HG03159 (cell line): ENCODE data around the gene RNF4.
"Not testable (repeated sequence)": the region's sequence is repeated elsewhere in the genome, so short reads cannot be mapped to it uniquely, and the experiment has no call there.

Experiments used
- ATAC-seq: cut with Tn5 transposase; IDR thresholded peaks from one replicate; pipeline ENCODE4 v1.9.1; 2021; ENCODE audit warnings: mild to moderate bottlenecking, moderate library complexity; ENCODE audit not compliant: unreplicated experiment

RNF4 gene

DNA sequence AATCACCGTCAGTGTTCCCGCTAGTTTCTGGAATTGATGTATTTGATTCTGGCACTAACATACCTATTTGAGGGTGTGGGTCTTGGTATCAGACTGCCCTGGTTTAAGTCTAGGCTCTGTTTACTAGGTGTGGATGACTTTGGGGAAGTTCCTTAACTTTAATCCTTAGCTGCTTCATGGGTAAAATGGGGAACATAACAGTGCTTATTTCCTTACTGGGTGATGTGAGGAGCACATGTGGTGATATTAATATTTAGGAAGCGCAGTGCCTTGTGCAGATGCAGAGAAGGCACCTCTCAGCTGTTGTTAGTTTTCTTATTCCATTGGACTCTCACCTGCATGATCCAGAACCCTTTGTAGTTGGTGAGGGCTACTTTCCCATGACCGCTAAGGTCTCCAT lies 17.1 kb downstream of the RNF4 start:
- ATAC-seq, result no peak

DNA sequence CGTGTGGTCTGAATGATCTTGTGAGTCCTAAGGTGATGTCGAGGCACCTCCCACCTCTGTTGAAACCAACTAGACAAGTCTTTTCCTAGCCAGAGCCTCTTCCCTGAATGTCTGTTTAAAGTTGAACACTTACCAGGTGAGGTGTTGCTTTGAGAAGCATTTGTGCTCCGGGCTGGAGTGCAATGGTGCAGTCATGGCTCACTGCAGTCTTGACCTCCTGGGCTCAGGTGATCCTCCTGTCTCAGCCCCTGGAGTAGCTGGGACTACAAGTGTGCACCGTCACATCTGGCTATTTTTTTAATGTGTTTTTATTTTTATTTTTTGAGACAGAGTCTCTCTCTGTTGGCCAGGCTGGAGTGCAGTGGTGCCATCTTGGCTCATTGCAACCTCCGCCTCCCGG lies 18.1 kb downstream of the RNF4 start:
- ATAC-seq, result no peak

DNA sequence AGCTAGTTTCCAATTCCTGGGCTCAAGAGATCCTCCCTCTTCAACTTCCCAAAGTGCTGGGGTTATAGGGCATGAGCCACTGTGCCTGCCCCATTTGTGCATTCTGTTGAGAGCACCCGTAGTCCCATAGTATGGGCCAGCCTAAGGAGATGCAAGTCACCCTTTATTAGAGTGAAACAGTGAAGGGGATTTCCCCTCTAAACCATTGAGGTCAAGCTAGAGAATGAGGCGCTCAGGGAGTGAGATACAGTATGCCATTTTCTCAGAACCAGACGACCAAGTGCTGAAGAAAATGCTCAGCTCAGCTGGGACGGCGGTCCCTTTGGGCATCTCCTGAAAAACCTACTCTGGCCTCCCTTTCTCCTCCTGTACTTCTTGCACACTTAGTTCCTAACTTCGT lies 18.7 kb downstream of the RNF4 start:
- no peak for ATAC-seq

DNA sequence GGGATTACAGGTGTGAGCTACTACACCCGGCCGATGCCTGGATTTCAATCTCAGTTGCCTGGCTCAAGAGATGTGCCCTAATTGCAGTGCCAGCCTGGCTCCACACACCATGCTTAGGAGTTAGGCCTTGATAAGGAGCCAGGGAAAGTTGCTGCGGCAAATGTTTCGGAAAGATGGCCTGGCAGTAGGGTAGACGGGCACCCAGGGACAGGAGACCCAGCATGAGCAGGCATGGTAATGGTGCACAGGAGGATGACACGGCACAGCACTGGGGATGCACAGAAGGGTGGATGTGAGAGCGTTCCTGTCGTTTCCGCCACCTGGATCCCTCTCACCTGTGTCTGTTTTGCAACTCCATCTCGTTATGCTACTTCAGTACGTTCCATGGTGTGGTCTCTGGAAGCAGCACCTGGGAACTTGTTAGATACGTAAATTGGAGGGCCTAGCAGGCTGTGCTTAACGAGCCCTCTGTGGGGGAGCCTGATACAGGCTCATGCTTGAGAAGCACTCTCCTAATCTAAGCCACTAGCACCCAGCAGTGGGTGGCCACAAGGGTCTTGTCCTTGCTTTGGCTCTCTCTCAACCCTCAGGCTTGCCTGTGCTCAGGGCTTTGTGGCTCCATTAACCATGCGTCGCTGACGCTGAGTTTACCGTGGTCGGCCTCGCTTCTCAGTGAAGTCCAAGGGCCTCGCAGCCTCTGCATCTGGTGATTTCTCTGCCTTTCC lies 20.3 kb downstream of the RNF4 start:
- no peak for ATAC-seq

DNA sequence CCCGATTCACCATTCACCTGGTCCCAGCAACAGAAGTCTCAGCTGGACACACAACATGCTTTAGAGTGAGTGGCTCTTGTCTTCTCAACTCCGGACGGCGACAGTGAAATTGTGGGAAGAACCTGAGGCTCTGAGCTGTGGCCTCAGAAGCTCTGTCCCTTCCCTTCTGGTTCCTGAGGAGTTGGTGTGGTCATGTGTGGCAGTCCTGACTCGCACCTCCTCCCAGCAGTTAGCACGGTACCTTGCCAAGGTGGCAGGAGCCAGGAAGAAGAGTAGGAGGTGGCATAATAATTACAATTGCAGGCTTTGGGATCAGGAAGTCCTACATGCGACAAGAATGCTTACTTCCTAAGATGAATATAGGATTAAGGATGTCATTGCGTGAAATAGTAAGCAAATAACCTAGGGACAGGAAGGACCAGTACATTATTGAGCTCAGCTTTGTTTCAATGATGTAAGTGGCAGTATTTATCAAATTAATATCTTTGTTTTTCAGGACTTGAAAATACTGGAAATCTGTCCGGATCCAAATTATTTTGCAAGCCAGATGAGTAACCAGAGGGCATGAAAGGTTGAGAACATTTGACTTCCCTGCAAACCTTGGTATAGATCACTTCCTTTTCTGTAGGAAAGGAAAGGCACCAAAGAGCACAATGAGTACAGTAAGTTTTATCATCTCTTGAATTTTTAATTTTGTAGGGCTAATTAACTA lies 21.1 kb downstream of the RNF4 start:
- ATAC-seq, result no peak

DNA sequence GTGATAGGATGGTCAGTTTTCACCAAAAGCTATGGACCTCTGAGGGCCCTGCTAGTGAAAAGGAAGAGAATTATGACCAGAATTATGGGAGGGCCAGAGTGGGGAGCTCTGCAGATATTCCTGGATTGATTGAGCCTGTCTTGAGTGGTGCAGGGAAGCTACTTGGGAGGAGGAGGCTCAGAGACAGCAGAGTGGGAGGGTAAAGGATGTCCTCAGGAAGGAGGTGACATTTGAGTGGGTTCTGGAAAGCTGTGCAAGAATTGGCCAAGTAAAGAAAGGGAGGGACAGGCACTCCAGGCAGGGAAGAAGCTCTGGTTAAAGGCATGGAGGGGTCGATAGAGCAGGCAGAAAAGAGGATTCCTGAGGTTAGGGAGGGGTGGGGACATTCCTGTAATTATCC lies 24.1 kb downstream of the RNF4 start:
- ATAC-seq, result no peak

DNA sequence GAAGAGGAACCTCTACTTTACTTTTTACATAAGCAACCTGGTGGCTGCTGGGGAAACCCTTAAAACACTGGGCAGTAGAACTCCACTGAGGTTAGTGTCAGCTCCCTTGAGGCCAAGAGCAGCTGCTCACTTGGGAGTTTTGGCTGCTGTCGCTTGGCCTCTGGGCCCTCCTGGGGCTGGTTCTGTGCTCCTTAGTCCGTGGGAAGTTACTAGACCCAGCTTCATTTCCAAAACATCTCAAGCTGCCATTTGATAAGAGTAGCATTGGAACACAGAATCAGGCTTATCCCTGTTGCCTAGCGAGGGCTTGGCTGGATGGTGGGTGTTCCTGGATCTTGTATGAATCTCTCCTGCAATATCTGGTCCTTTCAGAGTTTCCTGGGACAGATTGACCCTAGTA lies 26.1 kb downstream of the RNF4 start:
- ATAC-seq, result no peak

DNA sequence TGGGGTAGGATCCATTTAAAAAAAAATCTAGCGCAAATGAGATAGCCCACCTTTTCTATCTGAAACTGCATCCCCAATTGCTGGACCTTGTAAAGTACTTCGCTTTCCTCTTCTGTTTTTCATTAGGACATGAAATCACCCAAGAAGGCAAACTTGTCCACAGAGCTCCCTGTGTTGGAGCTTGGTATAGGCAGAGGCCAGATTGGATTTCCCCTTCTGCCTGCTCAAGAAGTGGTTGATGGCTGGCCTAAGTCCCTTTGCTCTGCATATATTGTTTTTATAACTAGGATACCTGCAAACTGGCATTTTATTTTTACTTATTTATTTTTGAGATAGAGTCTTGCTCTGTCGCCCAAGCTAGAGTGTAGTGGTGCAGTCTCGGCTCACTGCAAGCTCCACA lies 28.4 kb downstream of the RNF4 start:
- no peak for ATAC-seq

DNA sequence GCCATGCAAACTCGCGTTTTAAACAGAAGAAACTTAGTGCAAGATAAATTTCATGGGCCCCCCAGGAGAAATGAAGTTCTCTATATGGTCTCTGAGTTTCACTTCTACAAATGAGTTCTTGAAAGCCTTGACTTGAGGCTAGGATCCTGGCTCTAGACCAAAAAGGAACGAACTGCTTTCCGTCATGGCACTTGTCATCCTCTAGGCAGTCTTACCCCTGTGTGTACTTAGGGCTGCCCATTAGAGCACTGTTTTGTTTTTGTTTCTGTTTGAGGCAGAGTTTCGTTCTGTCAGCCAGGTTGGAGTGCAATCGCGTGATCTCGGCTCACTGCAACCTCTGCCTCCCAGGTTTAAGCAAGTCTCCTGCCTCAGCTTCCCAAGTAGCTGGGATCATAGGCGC lies 29.0 kb downstream of the RNF4 start:
- ATAC-seq, result peak; percentile 92

DNA sequence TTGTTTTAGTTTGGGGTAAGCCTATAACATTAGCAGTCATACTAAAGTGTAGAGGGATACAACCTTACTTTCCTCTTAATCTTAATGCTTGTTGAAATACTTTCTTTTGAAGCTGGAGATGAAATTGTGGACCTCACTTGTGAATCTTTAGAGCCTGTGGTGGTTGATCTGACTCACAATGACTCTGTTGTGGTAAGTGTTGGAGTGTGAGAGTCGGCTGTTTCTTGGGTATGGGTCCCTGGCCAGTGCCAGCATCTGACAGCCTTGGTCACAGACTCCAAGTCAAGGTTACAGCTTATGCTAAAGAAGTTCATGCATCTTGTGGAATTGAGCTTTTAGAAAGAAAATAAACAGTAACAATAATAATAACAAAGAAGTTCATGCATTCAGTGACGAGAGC lies 31.6 kb downstream of the RNF4 start:
- ATAC-seq, result no peak

DNA sequence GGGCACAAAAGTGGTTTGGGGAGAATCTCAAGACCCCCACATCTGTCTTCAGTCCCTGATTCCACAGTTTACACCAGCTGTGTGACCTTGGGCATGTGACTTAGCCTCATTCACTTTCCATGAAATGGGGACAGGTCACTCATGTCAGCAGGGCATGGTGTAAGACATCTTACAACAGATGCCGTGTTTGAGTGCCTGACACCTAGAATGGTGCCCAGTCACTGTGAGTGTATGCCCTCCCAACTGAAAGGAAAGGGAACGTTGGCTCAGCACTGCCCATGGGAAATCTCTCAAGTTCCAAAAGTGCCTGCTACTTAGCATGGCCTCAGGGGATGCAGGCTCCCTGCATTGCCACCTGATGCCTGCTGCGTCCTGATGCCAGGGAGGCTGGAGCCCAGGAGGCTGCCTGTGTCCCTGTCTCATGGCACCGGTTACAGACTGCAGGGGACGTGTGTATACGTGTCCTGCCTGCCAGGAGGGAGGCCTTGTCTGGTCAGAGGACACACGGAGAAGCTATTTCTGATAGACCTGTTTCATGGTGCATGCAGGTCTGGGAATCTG lies 32.2 kb downstream of the RNF4 start:
- ATAC-seq, result no peak

DNA sequence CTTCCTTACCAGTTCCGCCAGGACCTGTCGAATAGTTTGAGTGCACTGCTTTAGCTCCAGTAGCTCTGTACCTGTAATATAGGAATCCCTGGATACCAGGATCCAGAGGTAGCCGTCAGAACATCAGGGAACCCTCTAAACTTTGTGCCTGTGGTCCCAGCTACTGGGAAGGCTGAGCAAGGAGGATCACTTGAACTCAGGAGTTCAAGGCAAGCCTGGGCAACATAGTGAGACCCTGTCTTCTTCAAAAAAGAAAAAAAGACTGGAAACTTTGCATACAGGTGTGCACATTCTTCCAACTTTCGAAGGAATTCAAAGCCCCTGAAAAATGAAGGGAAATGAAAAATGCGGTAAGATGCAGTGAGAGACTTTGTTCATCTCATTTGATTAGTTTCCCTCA lies 34.9 kb downstream of the RNF4 start:
- ATAC-seq, result no peak

DNA sequence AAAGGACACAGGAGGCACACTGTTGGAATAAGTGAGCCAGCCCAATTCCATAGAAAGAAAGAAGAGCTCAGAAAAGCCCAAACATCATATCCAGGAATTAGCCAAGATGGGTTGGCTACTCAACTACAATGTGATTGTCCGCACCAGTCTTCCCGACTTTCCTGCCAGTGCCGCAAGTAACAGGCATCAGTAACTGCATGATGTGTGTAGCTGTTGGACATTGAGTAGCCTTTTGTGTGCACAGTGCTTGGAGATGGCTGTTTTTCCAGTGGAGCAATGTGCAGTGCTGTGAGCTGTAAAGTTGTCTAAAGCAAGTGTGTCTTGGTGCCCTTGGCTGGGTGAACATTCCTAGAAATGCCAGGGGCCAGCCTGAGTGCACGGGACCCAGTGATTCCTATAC lies 38.4 kb downstream of the RNF4 start:
- no peak for ATAC-seq

DNA sequence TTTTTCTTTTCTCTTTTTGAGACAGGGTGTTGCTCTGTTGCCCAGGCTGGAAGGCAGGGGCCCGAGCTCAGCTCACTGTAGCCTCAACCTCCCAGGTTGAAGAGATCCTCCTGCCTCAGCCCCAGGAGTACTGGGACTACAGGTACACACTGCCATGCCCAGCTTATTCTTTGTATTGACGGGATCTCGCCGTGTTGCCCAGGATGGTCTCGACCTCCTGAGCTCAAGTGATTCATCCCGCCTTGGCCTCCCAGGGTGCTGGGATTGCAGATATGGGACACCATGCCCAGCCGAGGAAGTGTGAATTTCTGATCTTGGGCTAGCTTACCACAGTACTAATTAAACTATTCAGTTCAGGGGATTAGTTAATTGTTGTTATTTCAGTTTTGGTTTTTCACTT lies 38.9 kb downstream of the RNF4 start:
- ATAC-seq, result no peak

DNA sequence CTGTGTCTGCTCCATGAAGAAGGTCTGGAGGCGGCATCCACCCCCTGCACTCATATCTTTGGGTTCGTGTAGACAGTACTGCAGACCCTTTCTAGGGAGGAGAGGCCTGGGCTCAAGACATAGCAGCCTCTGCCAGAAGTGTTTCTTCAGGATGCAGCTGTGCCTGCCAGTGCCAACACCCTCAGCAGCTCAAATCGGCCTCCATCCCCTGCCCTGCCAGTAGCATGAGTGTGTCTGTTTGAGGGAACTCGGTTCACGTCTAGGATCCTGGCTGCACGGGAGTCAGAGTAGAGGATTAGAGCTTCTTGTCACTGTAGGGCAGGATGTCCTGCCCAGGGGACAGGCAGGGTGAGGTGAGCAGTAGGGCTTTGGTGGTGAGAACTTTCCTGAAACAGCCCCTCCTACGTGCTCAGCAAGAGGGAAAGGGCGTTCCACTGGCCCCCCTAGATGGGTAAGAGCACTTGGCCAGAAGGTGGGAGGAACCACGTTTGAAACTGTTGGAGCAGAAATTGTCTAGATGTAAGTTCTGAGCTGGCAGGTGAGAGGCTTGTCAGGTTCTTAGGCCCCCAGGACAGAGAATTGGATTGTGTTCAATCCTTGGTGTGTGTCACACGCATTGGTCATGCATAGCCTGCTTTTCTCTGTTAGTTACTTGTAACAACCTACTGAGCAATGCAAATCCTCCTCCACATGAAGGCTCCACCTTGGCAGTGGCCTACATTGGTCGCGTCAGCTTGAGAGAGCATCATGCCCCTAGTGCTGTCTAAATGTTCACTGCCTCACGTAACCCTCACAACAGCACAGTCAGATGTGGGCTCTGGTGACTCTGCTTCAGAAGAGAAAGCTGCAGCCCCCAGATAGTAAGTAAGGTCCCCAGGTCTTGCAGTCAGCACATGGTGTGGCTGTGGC lies 41.7 kb downstream of the RNF4 start:
- ATAC-seq, result no peak

DNA sequence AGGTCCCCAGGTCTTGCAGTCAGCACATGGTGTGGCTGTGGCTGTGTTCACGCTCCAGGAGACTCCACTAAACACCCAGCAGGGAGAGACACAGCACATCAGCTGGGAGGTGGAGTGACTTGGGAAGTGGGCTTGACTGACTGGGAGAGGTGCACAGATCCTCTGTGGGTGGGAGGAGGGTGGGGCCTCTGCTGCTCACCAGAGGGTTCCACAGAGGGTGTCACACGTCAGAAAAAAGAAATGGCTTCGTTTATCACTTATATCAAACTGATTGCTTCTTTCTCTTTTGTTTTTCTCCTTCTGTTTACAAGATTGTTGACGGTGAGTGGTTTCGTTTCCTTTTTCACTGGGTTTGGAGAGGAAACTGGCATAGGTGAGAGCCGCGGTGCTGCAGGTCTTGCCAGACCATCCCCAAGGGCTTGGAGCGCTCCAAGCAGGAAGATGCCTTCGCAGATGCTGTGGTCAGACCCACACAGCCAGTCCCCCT lies 42.8 kb downstream of the RNF4 start:
- no peak for ATAC-seq

DNA sequence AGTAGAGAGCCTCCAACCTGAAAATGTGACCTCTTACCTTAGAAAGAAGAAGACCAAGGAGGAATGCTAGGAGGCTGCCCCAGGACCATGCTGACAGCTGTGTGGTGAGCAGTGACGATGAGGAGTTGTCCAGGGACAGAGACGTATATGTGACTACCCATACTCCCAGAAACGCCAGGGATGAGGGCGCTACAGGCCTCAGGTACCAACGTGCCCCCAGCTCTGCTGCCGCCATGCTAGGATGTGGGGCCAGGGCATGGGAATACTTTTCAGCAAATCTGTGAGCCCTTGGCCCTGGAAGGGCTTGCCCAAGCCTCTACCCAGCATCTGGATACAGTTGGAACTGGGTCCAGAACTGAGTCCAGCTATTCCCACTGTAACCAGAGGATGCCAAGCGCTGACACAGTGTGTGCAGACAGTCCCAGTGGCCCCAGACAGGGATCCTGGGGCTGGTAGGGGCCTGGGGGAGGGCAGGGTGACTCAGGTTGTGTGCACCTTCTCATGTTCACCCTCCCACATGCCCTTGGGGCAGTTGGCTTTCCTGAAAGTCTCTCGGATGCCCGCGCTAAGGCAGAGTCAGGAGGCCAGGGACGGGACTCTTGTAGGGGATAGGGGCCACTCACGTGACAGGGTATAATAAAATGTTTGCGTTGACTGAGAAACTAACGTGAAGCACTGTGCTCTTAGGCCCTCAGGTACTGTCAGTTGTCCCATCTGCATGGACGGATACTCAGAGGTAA lies 43.7 kb downstream of the RNF4 start:
- ATAC-seq, result no peak

DNA sequence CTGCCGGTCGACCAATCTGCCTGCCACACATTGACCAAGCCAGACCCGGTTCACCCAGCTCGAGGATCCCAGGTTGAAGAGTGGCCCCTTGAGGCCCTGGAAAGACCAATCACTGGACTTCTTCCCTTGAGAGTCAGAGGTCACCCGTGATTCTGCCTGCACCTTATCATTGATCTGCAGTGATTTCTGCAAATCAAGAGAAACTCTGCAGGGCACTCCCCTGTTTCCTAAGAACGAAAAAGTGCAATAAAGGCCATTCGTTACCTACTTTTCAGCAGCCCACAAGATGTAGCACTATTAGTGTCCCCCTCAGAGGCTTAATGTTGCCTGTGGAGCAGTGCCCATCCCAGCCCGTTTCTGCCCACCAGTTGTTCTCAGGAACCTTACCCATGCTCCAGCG lies 45.3 kb downstream of the RNF4 start:
- ATAC-seq, result not testable (repeated sequence)

DNA sequence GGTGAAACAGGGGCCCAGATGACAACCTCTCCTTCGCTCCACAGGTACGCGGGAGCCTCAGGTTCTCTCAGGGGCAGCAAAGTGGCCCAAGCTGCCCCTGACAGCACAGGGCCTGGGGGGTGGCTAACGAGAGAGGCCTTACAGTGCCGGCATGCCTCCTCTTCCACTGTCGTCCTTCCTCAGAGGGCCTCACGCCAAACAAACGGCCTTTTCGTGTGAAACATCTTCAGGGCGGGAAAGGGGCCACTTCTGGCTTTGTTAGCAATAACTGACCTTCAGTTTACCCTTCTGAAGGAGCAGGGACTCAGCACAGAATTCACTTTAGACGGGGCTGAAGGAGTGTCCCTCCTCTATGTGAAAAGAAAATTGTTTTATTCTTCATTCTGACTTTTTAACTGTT lies 46.0 kb downstream of the RNF4 start:
- not testable (repeated sequence) for ATAC-seq

DNA sequence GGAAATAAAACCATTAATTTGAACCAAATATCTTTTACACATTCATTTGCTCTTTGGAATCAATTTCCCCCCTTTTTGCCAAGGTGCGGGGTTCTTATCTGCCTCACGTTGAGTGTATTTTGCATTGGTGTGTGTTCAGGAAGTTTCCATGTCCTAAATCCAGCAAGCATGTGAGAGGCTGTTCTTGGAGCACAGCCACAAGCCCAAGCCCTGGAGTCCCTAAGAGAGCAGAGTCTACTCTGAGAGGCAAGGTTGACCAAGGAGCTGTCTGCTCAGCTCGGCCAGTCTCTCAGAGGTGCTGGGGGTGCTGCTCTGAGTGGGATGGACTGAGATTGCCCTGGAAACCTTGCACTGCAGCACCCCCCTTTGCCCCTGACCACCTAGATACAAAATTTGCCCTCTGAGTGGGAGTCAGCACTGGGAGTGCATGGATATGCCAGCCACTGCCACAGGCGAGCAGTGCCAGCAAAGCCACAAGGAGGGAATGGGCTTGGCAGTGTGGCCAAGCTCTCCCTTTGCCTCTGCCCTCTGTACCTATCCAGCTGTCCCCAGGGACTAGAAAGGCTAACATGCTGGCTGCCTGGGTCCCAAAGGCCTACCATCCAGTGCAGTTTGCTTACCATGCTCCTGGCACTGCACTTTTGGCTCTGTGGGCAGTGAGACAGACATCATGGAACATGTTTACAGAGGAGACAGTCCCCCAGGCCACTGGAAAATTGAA lies 47.1 kb downstream of the RNF4 start:
- no peak for ATAC-seq
